HG02943 (cell line): ENCODE data around the gene RAP2C.
A peak's percentile ranks its signal among the peaks of the same experiment; 100 is the strongest.

Experiments used
- ATAC-seq: cut with Tn5 transposase; IDR thresholded peaks from one replicate; pipeline ENCODE4 v1.9.1; 2021; ENCODE audit warnings: mild to moderate bottlenecking, low read depth, moderate library complexity; ENCODE audit not compliant: unreplicated experiment

The RAP2C gene

DNA sequence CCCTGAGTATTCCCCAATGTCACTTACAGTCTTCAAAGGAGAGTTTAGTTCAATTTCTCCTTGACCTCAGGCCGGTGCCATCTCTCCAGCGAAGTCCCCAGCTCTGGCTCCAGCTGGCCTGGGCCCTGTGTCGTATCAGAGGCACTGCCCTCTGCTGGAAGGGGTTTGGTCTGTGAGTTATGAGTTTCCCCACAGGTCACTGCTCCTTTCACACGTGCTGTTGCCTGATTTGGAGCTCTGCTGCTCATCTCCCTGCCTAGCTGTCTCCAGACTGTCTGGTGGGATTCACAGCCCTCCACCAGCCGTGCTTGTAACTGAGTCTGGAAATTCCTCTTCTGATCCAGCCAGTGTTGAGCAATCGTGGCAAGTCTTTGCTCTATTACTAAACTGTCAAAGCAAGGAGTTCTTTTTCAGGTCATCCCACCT lies at the start of gene RAP2C:
Gene RAP2C (minus strand): TSS at position 105 of the 426 bp plus-strand sequence. CDS start 2,179 bp downstream, outside the sequence.
- peak; percentile 53 for ATAC-seq

DNA sequence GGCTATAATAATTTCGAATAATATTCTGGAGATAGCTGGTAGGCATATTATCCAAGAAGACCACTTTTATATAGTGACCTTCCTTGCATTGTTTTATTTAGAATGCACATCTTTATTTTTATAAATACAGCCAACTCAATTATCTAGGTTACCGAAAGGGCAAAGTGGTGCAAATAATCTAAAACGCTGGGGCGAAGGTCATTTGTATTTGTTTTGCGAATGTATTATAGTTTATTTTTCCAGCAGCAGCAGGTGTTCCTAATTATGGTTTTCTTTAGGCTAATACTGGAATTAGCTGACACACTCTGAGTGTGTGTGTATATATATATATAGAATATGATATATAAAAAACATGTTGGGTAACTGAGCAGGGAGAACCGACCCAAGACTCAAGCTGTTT lies 48.1 kb upstream of the RAP2C start:
- no peak for ATAC-seq

DNA sequence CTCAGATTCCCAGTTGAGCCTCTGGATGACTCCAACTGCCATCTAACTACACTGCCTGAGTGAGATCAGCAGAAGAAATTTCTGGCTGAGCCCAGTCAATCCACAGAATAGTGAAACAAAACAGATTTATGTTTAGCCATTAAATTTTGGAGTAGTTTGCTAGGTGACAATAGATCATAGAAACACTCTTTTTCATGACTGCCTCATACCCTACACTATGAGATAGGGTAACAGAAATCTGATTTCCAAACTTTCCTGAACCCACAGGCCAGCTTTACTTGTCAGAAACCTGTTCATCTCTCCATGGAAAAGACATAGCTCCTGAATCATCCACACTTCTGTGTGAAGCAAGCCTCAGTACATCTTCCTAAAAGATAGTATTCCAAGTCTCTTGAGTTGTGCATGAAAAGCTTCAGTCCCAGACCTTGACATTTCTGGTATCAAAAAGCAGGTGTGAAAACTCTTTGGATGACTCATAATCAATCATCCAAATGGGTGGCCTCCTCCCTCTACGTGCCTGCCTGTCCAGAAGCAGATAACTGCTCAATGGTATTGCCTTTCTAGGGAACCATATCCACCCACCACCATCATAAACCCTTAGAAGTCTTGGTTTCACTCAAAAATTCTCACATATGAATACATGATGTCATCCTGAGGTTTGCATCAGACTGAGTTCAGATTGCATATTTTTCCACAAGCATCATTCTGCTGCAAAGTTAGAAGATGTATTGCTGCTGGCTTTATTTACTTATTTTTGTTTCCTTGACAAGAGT lies 47.5 kb upstream of the RAP2C start:
- ATAC-seq = no peak

DNA sequence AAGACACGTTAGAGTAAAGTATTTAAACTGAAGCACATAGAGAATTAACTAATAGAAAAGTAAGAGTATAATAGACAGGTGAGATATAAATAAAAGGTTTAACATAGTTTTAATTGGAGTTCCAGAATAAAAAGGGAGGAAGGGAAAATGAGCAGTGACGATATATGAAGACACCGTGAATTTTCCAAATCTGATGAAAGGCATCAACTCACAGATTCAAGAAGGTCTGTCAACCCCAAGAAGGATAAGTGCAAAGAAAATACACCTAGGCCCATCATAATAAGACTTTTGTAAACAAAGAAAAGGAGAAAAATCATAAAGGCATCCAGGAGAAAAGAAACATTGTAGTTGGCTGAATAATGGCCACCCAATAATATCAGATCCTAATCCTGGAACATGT lies 43.9 kb upstream of the RAP2C start:
- no peak for ATAC-seq

DNA sequence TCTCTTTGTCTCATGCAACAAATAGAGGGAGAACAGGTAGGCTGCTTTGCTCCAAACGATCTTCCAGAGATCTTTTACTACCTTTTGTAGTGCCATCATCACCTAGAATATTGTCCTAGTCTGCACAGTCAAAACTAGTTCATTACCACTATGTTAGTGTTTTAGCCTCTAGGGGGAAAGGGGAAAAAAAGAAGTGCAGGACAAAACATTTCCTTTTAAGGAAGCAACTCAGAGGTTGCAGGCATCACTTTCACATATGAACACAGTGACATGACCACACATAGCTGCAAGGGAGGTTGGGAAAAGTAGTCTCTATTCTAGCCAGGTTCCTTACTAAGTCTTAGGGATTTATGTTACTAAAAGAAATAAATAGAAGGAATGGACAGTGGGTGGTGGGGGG lies 39.3 kb upstream of the RAP2C start:
- no peak for ATAC-seq

DNA sequence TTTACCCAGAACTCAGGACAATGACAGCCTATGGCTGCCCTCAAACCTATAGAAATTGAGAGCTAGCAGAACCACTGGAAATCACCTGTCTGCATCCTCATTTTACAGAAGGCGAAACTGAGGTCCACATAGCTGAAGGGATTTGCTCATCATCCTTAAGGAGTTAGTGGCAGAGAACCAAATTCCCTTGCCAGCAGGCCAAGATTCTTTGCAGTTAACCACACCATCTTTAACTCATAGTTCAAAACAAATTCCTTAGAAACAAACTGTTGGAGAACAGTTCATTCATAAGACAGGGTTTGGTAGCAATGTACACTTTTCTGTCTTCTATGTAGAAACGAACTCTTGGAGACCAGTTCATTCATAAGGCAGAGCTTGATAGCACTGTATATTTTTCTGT lies 37.9 kb upstream of the RAP2C start:
- ATAC-seq = no peak

DNA sequence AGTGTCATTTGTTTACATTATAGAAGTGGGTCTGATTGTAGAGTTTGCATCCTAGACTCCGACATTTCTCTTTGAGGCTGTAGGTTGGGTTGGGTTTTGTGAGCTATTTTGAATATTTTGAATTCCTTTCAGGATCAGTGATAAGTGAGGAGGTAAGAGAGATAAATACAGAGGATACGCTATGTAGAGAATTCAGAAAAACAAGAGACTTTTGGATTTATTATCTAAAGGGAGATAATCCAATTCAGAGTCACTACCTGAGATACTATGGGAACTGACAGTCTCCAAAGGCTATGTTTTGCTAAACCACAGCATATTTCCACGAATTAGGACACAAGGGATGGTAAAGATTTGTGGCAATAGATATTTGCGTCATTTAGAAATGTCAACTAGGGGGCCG lies 16.9 kb upstream of the RAP2C start:
- no peak for ATAC-seq

DNA sequence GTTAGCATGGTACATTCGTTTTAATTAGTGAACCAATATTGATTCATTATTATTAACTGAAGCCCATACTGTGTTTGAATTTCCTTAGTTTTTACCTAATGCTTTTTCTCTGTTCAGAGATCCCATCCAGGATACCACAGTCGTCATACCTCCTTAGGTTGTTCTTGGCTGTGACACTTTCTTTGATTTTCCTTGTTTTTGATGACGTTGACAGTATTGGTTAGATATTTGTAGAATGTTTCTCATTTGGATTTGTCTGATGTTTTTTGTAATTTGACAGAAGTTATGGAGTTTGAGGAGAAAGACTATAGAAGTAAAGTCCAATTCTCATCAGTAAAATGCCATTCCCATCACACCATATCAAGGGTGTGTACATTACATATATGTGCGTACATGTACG lies 16.2 kb upstream of the RAP2C start:
- ATAC-seq = no peak

DNA sequence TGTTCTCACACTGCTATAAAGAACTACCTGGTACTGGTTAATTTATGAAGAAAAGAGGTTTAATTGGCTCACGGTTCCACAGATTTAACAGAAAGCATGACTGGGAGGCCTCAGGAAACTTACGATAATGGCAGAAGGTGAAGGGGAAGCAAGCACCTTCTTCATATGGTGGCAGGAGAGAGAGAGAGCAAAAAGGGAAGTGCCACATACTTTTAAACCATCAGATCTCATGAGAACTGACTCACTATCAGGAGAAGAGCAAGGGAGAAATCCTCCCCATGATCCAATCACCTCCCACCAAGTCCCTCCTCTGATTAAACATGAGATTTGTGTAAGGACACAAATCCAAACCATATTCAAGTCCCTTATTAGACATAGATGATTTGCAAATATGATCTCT lies 12.3 kb upstream of the RAP2C start:
- no peak for ATAC-seq

DNA sequence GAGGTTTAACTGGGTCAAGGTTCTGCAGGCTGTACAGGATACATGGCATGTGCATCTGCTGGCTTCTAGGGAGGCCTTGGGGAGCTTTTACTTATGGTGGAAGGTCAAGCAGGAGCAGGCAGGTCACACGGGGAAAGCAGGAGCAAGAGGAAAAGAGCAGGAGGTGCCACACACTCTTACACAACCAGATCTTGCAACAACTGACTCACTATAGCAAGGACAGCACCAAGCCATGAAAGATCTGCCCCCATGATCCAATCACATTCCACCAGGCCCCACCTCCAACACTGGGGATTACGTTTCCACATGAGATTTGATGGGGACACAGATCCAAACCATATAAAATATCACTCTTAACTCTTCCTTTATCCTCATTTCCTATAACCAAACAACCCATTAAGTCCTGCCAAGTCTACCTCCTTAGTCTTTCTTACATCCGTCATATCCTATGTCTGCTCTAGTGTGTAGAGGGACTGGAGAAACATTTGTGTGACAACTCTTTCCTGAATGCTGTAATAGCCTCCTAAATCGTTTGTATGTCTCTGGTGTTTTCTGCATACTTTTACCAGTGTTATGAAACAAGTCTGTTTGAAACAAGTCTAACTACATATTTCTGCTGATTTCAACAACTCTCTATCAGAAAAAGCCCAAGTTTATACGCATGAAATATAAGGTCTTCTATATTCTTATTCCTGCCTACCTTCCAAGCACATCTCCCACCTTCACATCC lies 8.3 kb upstream of the RAP2C start:
- ATAC-seq = no peak

DNA sequence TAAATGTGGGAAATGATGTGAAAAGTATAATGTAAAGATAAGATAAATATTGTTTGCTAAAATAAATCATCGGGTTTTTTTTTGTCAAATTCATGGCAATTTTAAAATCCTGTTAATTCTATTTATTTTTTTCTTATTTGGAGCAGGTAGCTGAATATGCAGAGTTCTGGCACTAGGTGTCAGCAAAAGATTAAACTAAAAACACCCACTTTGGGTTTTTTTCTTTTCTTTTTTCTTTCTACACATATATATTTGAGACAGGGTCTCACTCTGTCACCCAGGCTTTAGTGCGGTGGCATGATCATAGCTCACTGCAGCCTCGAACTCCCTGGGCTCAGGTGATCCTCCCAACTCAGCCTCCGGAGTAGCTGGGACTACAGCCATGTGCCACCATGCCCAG lies 6.9 kb upstream of the RAP2C start:
- no peak for ATAC-seq

DNA sequence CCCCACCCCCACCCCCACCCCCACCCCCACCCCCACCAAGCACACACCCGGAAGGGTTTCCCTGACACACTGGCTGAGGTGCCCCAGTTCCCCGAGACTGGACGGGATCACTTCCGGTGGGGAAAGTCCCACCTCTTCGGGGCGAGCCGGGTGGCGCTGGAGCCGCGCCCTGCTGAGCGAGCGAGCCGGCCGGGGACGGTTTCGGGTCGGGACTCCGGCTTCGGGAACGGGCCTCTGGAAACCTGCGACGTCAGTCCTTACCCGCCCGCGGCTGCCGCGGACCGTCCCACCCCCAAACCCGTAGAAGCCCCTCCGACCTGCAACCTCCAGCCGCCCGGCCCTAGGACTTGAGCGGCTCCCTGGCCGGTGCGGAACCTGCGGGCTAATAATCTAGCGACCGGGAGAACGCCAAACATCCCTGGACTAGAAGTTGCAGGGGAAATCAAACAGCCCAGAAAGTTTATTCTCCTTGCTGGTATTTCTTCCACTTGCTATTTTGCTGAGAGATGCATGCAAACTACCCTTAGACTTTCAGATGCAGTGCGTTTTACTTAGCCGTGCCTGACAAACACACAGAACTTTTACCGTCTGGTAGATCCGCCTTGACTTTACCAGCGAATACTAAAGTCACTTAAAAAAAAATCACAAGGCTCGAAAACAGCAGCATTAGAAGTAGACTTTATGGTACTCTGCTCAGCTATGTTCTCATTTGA lies 991 bp downstream of the RAP2C start:
- peak; percentile 53 for ATAC-seq

DNA sequence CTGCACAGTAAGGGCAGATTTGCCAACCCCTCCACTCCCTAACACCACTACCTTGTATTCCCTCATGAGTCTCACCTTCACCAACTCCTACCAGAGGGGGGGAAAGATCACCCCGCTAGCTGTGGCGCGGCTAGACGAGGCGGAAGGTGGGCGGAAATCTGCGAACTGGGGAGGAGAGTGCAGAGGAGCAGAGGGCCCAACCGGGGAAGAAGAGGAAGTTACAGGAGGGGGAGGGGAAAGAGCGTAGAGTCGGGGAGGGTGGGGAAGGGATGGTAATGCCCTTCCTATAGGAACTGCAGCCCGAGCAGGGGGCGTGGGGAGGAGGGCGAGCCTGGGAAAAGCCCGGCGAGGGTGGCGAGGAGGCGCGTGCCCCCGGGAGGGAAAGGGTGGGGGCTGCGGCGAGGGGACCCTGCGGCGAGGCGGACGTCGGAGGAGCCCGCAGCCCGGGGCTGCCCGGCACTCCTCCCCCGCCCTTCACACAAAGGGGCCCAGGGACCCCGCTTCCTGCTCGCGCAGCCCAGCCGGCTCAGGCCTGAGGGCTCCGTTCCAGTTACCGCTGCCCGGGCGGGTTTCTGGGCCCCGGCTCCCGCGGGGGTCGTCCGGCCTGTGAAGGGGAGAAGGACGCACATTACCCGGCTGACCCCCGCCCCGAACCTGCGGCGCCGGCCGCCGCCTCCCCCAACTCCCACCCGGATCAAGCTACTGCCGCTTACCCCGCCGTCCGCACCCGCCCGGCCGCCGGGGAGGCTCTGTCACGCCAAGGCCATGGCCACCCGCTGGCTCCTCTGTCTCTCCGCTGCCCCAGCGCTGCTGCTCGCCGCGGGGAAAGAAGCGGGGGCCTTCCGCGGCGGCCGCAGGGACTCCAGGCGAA lies 1.8 kb downstream of the RAP2C start:
- ATAC-seq = peak; percentile 61

DNA sequence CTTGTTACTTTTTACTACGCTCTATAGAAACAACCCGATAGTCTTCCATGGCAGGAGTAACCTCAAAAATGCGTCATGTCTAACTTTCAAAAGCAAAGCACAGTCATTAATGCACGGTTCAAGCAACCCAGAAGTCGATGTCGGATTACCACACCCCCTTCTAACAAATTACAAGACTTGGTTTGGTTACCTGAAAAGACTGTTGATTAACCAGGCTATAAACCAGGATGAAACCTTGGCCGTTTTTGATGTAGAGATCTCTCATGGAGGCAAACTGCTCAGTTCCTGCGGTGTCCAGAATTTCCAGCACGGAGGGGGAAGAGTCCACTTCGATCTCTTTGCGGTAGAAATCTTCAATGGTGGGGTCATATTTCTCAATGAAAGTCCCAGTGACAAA lies 2.4 kb downstream of the RAP2C start:
- ATAC-seq = no peak

DNA sequence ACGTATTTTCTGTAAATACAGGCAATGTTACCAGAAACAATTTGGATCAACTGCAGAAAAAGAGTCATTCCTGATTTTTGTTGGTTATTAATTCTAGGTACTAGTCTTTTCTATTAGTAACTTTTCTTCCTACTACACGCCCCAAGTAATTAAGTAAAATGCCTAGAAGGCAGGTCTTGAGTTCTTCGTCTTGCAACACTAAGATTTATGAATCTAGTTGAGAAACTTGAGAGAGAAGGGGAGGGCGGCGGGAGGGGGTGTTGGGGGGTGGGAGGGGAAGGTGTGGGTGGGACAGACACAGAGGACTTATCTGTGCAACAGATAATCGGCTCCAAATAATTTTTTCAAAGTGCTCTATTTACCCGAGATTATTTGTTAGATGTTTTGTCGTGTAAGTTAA lies 3.0 kb downstream of the RAP2C start:
- ATAC-seq = no peak

DNA sequence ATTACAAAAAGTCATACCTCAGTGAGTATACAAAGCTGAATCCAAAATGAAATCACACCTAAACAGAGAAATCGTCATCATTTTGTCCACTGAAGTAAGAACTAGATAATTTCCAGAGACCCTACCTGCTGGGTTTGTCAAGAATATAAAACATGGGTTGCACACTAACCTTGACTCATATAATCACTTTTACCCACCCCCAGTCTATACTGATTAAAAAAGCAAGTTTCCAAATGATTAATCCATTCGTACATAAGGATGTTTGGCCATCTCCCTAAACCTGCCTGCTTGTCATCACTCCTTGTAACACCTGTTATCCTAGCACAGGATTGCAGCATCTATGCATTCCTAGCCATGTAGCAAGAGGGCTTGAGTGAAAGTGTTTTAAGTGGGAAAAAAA lies 4.7 kb downstream of the RAP2C start:
- ATAC-seq = no peak

DNA sequence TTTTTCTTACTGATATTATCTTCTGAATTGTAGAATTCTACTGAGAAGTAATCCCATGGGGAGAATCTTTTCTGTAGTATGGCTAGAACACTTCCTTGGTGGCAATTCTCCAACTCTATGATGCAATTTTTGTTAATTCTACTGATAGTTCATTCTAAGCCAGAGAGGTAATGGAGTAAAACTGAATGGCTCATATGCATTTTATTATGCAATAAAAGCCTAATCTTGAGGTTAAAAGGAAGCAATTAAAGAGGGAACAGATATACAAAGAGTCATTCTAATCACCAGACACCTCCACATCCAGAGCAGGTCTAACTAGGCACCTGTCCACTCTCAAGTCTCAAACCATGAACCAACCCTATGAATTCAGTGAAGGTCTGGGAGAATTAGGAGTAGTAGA lies 9.7 kb downstream of the RAP2C start:
- no peak for ATAC-seq

DNA sequence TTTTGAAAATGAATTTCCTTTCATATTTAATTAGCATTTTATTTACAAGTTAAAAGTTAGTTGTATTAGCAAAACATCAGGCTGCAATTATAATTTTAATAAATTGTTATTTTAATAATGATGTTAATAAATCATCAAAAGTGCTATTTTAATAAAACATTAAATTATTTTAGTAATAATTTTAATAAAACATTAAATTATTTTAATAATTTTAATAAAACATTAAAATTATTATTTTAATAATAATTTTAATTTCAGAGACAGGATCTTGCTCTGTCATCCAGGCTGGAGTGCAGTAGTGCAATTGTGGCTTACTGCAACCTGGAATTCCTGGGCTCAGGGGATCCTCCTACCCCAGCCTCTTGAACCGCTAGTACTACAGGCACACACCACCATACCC lies 10.8 kb downstream of the RAP2C start:
- no peak for ATAC-seq

DNA sequence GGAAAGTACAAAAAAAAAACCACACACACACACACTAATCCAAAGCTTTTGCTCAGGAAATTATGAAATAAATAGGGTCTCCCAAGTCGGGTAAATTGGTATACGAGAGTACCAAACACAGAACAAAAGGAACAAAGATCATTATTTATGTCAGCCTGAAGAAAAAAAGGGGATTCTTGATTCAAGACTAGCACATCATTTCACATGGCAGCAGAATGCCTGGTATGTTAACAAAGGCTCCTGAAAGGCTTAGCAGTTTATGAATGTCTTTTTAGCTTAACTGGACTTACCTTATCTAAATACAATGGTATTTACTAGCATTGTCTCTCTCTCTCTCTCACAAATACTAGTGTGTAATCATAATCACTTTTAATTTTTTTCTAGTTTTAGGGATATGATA lies 11.3 kb downstream of the RAP2C start:
- ATAC-seq = no peak

DNA sequence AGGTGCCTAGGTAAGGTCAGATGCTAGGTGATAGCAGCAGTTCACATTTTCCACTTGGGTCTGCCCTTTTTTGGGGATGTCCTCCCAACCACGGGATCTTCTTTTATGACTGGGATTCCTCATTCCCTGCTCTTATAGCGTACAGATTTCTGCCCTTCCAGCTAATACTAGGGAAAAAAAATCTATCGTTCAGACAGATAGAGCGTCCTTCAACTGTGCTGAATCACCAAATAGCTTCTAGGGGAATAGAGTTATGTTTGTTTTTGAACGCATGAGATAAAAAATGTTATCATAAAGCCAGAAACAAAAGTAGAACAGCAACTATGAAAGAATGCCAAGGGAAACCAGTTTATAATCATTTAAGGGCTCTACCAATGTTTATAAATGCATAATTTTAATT lies 13.0 kb downstream of the RAP2C start:
- no peak for ATAC-seq

DNA sequence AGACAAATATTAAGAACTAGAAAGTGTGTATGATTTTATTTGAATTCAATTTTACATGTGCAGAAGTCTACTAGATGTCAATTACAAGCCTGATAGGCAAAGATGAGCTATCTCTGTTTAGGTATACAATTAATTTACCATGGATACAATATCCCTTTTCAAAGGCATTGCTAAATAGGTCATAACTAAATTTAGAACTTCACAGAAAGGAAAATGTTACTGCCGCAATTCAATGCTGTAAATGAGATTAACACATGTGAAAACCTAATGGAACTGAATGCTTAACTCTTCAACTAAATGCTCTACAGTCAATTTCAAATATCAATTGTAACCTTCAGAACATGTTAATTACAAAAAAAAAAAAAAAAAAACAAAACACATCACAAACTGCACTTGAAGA lies 14.6 kb downstream of the RAP2C start:
- no peak for ATAC-seq
